K562 (cell line): ENCODE data around the gene METTL2A. TPM values are rescaled to one million over a fixed set of nuclear protein-coding genes. Genes with fewer than 3 reads are reported as not detected.
"Not testable (repeated sequence)": the region's sequence is repeated elsewhere in the genome, so short reads cannot be mapped to it uniquely, and the experiment has no call there.

Experiments
- ATAC-seq: fragments of 200-7000 bp; cut with Tn5 transposase; 3 replicates; pipeline ENCODE4 v1.9.1; 2020; ENCODE audit warnings: moderate library complexity
- BruUV-seq: library from RNA; stranded (reverse); fragments of 400-500 nt; replicated peaks from 2 replicates; lab custom pipeline; 2021; lab: Mats Ljungman, UMichigan
- CTCF ChIA-PET: fragments of 300-600 bp; formaldehyde crosslinking; extraction: SDS; loops from one replicate; lab custom pipeline; 2021; ENCODE audit warnings: low intra/inter-chr PET ratio; lab: Yijun Ruan, JAX
- POLR2A ChIA-PET: fragments of 300-600, 350-650 bp; sonication (Branson Sonifier 250); formaldehyde crosslinking; extraction: SDS; loops from one replicate; lab custom pipeline; 2021; ENCODE audit warnings: antibody characterized with exemption, inconsistent platforms; lab: Yijun Ruan, JAX
- DNase-seq, 4 experiments: peaks; one replicate each; pipeline versions ENCODE4 v3.0.0 to v3.0.0-alpha.2; 2011 to 2018; ENCODE audit warnings: low spot score in 3 of 4, mixed read lengths in 3 of 4; ENCODE audit errors: extremely low read depth in 1 of 4
- FAIRE-seq: peaks from 2 replicates; lab custom pipeline; 2011; peaks lifted over from hg19 to GRCh38; lab: Jason Lieb, UNC
- H2AFZ ChIP-seq: 2 replicates; pipeline ENCODE4 v1.6.0; 2011; ENCODE audit warnings: low read depth, low read length, control low read depth, inconsistent platforms
- H3K27ac ChIP-seq: fragments of 200-600 bp; 3 replicates; pipeline ENCODE4 v1.8.0; 2011; ENCODE audit warnings: low read depth, mild to moderate bottlenecking, control low read depth, inconsistent platforms, low read length, moderate library complexity, mixed read lengths; ENCODE audit errors: extremely low read depth
- H3K27me3 ChIP-seq, 2 experiments: fragments of 300-600 bp in 1 of 2; 2 replicates in 1 of 2; 3 replicates in 1 of 2; pipeline versions ENCODE4 v1.6.0 to v1.8.0; 2011; ENCODE audit warnings: inconsistent platforms in 2 of 2, low read length in 2 of 2, mild to moderate bottlenecking in 1 of 2, mixed read lengths in 1 of 2, moderate library complexity in 1 of 2; ENCODE audit not compliant: control insufficient read depth in 2 of 2, insufficient read depth in 2 of 2
- H3K36me3 ChIP-seq: fragments of 300-600 bp; 3 replicates; pipeline ENCODE4 v1.8.0; 2011; ENCODE audit warnings: mild to moderate bottlenecking, low read length, inconsistent platforms; ENCODE audit not compliant: control insufficient read depth, insufficient read depth
- H3K4me1 ChIP-seq, 2 experiments: fragments of 200-600 bp in 1 of 2; replicated peaks in 1 of 2; 2 replicates in 1 of 2; 3 replicates in 1 of 2; pipeline versions ENCODE4 v1.5.1 to v1.8.0; 2011; ENCODE audit warnings: inconsistent platforms in 2 of 2, low read length in 2 of 2, mild to moderate bottlenecking in 1 of 2, mixed read lengths in 1 of 2, moderate library complexity in 1 of 2; ENCODE audit not compliant: control insufficient read depth in 2 of 2, insufficient read depth in 2 of 2
- H3K4me2 ChIP-seq: 2 replicates; pipeline ENCODE4 v1.6.1; 2011; ENCODE audit warnings: low read length, control low read depth, inconsistent platforms, mixed read lengths; ENCODE audit not compliant: insufficient read depth
- H3K4me3 ChIP-seq: fragments of 200-600 bp; sonication (generic), shearing (Covaris generic); 2 replicates; pipeline ENCODE4 v1.5.1; 2016; ENCODE audit warnings: control low read depth, inconsistent platforms
- H3K79me2 ChIP-seq: fragments of 200-600 bp; 3 replicates; pipeline ENCODE4 v1.8.0; 2011; ENCODE audit warnings: low read length, inconsistent platforms; ENCODE audit not compliant: control insufficient read depth, insufficient read depth
- H3K9ac ChIP-seq, 2 experiments: 2 replicates each; pipeline versions ENCODE4 v1.6.0 to v1.6.1; 2011; ENCODE audit warnings: low read depth in 2 of 2, low read length in 2 of 2, control low read depth in 1 of 2, inconsistent platforms in 1 of 2, mild to moderate bottlenecking in 1 of 2, mixed read lengths in 1 of 2; ENCODE audit not compliant: insufficient read depth in 1 of 2
- H3K9me1 ChIP-seq: one replicate; pipeline ENCODE4 v1.6.0; 2011; ENCODE audit warnings: inconsistent platforms, mild to moderate bottlenecking, low read length, moderate library complexity; ENCODE audit not compliant: control insufficient read depth, insufficient read depth
- H3K9me3 ChIP-seq: replicated peaks from 2 replicates; pipeline ENCODE4 v1.5.1; 2011; ENCODE audit warnings: low read depth, low read length, inconsistent platforms; ENCODE audit not compliant: control insufficient read depth, insufficient read depth
- H4K20me1 ChIP-seq: replicated peaks from 2 replicates; pipeline ENCODE4 v1.6.1; 2011; ENCODE audit warnings: low read length, inconsistent platforms, mixed read lengths; ENCODE audit not compliant: control insufficient read depth, insufficient read depth
- BHLHE40 ChIP-seq: IDR thresholded peaks from 2 replicates; pipeline ENCODE4 v1.6.1; 2011; ENCODE audit warnings: low read length, improper control_type of control experiment
- TRIM24 ChIP-seq, 2 experiments: fragments of 450-650 bp; IDR thresholded peaks; 2 replicates each; pipeline ENCODE4 v1.6.1; 2016
- ZNF12 ChIP-seq: sonication (generic); formaldehyde crosslinking; IDR thresholded peaks from 2 replicates; pipeline ENCODE4 v1.4.0; 2020; ENCODE audit warnings: mild to moderate bottlenecking, missing genetic modification reagents
- WGBS: fragments of 100-300 bp; shearing (Covaris generic); methylation state at CpG from one replicate; pipeline ENCODE4 v1.1.6; 2016; ENCODE audit warnings: low coverage, mixed read lengths; ENCODE audit not compliant: insufficient coverage; ENCODE audit errors: missing lambda C conversion rate; 5-methylcytosine and 5-hydroxymethylcytosine counted together
- in situ Hi-C: fragments of 300-500 bp; cut with MboI; formaldehyde crosslinking; loops from 4 replicates; pipeline ENCODE4 v1.15.0; 2018; ENCODE audit warnings: inconsistent platforms, mixed read lengths
- intact Hi-C: fragments of 100-400 bp; cut with micrococcal nuclease; formaldehyde crosslinking; loops from 2 replicates; pipeline ENCODE4 v1.14.2; 2022
- polyA plus RNA-seq, 8 experiments: library from polyadenylated mRNA; depleted of rRNA in 4 of 8; stranded (reverse) in 5 of 8; unstranded in 3 of 8; fragments of >200 nt; fragmentation: Nextera tagmentation in 2 of 8; fragmentation: Illumina TruSeq in 1 of 8; extraction: Ambion mirVana in 2 of 8; extraction: Trizol in 1 of 8; gene quantifications; 2 replicates each; pipeline versions ENCODE4 v1.2.1 to v1.2.3, GENCODE V29; 2011 to 2014; ENCODE audit warnings: inconsistent platforms in 1 of 8, missing spikeins in 1 of 8
- total RNA-seq, 7 experiments: library from RNA; depleted of rRNA in 6 of 7; stranded (reverse); fragments of >200 nt in 6 of 7; fragmentation: Illumina TruSeq in 2 of 7; extraction: Trizol in 2 of 7; gene quantifications; 2 replicates each; pipeline versions ENCODE4 v1.2.1 to v1.2.3, GENCODE V29; 2011 to 2021; ENCODE audit warnings: low replicate concordance in 1 of 7
- TF ChIP-seq, protein P1 (sequence below): IDR thresholded peaks from 2 replicates; pipeline ENCODE4 v1.6.1; 2011; ENCODE audit warnings: borderline replicate concordance, low read depth, mild to moderate bottlenecking, moderate library complexity, low read length; ENCODE audit not compliant: insufficient read depth, poor library complexity, severe bottlenecking
- TF ChIP-seq, protein P2 (sequence below): fragments of 450-650 bp; IDR thresholded peaks from 2 replicates; pipeline ENCODE4 v1.7.0; 2016; ENCODE audit warnings: borderline replicate concordance

METTL2A gene
- total and polyA plus RNA-seq, 9 of the 15 experiments (the other 6 are each of a cell fraction or from before 2014, with no cell fraction given), result 21.0 to 52.5 (median 33.2) TPM

- TF ChIP-seq, protein P1, sequence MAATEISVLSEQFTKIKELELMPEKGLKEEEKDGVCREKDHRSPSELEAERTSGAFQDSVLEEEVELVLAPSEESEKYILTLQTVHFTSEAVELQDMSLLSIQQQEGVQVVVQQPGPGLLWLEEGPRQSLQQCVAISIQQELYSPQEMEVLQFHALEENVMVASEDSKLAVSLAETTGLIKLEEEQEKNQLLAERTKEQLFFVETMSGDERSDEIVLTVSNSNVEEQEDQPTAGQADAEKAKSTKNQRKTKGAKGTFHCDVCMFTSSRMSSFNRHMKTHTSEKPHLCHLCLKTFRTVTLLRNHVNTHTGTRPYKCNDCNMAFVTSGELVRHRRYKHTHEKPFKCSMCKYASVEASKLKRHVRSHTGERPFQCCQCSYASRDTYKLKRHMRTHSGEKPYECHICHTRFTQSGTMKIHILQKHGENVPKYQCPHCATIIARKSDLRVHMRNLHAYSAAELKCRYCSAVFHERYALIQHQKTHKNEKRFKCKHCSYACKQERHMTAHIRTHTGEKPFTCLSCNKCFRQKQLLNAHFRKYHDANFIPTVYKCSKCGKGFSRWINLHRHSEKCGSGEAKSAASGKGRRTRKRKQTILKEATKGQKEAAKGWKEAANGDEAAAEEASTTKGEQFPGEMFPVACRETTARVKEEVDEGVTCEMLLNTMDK, result no peak
- TF ChIP-seq ZNF12 (no peak), TRIM24 (IDR thresholded peaks at IDR 0.05) (no peak), BHLHE40 (no peak)
- TF ChIP-seq, protein P2, sequence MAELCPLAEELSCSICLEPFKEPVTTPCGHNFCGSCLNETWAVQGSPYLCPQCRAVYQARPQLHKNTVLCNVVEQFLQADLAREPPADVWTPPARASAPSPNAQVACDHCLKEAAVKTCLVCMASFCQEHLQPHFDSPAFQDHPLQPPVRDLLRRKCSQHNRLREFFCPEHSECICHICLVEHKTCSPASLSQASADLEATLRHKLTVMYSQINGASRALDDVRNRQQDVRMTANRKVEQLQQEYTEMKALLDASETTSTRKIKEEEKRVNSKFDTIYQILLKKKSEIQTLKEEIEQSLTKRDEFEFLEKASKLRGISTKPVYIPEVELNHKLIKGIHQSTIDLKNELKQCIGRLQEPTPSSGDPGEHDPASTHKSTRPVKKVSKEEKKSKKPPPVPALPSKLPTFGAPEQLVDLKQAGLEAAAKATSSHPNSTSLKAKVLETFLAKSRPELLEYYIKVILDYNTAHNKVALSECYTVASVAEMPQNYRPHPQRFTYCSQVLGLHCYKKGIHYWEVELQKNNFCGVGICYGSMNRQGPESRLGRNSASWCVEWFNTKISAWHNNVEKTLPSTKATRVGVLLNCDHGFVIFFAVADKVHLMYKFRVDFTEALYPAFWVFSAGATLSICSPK, result no peak
Measured at GRCh38 chr17:62444063-62444462, 20.4 kb downstream of the METTL2A start (continued).

DNA sequence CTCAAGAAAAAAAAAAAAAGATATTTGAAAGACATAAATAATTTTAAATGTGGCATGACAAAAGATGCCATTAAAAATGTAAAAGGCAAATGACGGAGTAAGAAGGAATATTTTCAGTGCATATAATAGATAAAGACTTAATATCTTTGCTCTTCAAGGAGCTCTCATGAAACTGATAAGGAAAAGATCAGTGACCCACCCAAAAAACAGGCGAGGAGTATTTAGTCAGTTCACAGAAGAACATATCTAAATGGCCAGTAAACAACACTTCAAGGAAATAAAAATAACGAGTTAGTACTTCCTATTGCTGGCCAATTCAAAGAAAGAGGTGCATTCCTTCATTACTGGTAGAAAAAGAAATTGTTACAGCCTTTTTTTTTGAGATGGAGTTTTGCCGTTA lies 22.1 kb downstream of the METTL2A start:
- H2AFZ ChIP-seq, H3K4me1 ChIP-seq, POLR2A ChIA-PET, H3K27me3 ChIP-seq, H3K9me3 ChIP-seq, H3K27ac ChIP-seq, CTCF ChIA-PET, in situ Hi-C loops, intact Hi-C loops, H3K4me2 ChIP-seq, ATAC-seq, BruUV-seq, H3K79me2 ChIP-seq, H3K9ac ChIP-seq, DNase-seq, FAIRE-seq, H4K20me1 ChIP-seq, H3K9me1 ChIP-seq, H3K4me3 ChIP-seq: not testable (repeated sequence)
- WGBS, result 61% methylated on average over 4 of the region's 4 CpGs
- peaks cover 69% of the 10 kb centered on the region; the same call in 2 of the 3 replicates for H3K36me3 ChIP-seq

- DNase-seq, H3K27me3 ChIP-seq, H3K9ac ChIP-seq, H3K9me3 ChIP-seq, BruUV-seq, POLR2A ChIA-PET, H2AFZ ChIP-seq, intact Hi-C loops, H3K4me1 ChIP-seq, H3K79me2 ChIP-seq, H3K27ac ChIP-seq, in situ Hi-C loops, FAIRE-seq, H3K9me1 ChIP-seq, H4K20me1 ChIP-seq, H3K4me2 ChIP-seq, H3K4me3 ChIP-seq, ATAC-seq, CTCF ChIA-PET: not testable (repeated sequence)
- 41% methylated on average over 4 of the region's 4 CpGs for WGBS
- peaks cover 18% of the 10 kb centered on the region; the same call in 1 of the 3 replicates for H3K36me3 ChIP-seq
Measured at GRCh38 chr17:62452195-62452594, 28.5 kb downstream of the METTL2A start.
